Frontal cortex (tissue), 4 donors: ENCODE data around the gene NEGR1. TPM values are rescaled to one million over a fixed set of nuclear protein-coding genes. Genes with fewer than 3 reads are reported as not detected.

Experiments used
- DNase-seq, 2 donors: peaks; one replicate each; pipeline ENCODE4 v3.0.0; 2012; ENCODE audit warnings: low spot score in 2 of 2
- FAIRE-seq: peaks from 2 replicates; lab custom pipeline; 2012; peaks lifted over from hg19 to GRCh38; lab: Jason Lieb, UNC
- total RNA-seq: library from RNA; depleted of rRNA; stranded (reverse); fragments of >200 nt; gene quantifications from one replicate; pipeline ENCODE4 v1.2.3, GENCODE V29; 2014
- donor health status: control.
- donor health status: control.
- donor health status: control.

NEGR1 gene
- total RNA-seq, 1 donor from 2014 or later, result 78.7 TPM

DNA sequence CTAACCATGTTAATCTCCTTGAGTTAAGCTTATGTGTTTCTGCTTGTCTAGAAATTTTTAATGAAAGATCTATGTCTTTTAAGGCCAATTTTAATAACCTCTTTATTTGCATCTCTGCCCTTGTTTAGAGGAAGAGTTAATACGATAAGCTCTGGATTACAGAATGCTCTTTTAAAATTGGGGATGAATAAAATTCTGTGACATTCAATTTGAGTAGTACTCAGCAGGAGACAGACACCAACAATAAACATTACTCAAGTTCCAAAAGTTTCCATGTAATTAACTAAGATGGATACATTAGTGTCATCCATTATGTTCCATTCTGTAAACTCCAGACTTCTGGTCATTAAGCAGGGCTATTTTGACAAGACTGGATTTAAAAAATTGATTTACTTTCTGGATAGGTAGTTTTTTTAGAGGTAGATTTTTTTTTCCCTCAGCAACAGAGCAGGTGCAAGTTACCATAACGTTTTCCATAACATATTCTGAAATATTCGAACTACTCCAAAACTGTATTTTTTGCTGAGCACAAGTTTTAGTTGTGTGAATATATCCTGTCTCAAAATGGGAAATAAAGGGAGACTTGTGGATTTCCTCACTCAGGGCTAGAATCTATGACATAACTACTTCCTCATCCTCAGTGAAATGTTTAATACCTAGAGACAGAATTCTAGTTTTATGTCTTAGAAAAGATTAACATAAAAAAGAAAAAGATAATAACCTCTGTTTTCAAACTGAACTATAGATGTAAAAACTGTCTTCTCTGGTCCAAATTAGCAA lies 221.7 kb downstream of the NEGR1 start:
- FAIRE-seq (no peak), DNase-seq (no peak)

DNA sequence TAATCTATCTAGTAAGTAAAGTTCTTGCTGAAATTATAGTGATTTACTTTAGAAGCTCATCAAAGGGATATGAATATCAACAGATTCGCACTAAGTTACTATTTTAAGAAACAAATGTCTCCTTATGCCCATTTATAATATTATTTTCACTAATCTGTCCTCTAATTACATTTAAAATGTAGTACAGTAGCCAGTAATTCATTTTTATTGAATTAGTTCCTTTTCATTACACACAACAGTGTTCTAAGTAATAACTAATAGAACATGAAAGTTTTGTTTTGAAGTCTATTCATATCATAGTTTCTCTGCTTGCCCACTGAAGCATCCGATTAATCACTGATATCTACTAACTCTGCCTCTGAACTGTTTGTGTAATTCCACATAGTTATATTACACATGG lies 225.8 kb downstream of the NEGR1 start:
- DNase-seq, result no peak
- no peak for FAIRE-seq

- no peak for DNase-seq
Observed at GRCh38 chr1:72051538-72051937, 230.8 kb downstream of the NEGR1 start.

GRCh38 chr1:72050551-72050950 lies 231.8 kb downstream of the NEGR1 start:
- no peak for FAIRE-seq

More at GRCh38 chr1:72051538-72051937, 230.8 kb downstream of the NEGR1 start:
- no peak for FAIRE-seq

DNA sequence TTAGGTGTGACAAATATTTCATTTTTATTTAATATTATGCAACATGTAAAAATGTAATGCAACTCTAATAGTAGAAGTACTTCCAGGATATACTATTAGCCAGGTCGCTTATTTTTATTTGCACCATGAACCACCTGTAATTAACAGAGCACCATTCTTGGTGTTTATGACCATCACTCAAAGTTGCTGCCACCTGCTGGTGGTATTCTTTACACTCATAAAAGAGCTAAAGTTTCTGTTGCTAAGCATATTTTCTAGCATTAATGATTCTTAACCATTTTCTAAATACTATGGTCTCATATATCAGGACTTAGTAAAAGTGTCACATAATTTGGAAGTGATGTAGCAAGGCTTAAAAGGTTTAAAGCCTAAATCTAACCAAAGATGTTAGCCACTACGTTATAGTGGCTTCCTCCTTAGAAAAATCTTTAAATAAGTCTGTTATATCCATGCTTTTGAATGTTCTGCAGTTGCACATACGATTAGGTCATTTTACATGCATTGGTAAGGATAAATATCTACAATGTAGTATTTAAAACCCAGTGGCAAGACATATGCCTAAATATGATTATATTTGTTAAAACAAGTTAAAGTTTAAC lies 244.5 kb downstream of the NEGR1 start:
- peak; percentile 43 for FAIRE-seq

More at GRCh38 chr1:72050551-72050950, 231.8 kb downstream of the NEGR1 start:
- no peak for DNase-seq

GRCh38 chr1:72034827-72035226 lies 247.5 kb downstream of the NEGR1 start:
- DNase-seq, result no peak
- no peak for FAIRE-seq

More for the DNA sequence above, 244.5 kb downstream of the NEGR1 start:
- no peak for DNase-seq

DNA sequence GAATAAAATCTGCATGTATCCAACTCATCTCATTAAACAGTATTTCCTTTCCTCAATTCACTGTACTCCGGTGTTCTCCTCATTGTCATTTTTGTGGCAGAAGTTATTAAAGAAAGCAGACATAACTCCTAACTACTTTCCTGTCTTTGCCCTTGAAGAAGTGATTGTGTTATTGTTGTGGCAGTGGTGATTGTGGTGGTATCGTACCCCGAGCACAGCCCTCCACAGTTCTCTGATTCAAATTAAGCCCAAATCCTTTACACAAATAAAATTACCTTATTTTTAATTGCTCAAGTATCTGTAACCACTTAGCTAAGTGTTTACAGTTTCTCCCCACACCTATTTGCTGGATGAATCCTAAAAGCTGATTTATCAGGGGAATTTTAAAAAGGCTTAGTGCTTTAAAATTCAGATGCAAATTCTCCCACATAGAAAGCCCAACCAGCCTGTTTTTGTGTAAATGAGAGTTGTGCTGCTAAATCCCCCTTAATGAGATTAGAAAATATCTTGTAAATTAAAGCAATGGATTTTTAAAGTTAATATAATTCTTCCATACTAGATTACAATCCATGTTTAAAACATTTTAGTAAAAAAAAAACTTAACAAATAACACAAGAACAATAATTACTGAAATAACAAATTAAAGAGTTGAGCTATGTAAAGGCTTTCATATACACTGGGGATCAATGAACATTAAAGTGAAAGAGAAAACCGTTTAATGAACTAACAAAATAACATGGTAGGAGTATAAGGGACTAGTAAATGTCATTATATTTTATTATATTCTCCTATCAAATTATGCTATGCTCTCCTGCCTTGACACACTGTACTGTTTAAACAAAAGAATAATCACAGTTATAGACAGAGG lies 259.0 kb downstream of the NEGR1 start:
- DNase-seq, result no peak

DNA sequence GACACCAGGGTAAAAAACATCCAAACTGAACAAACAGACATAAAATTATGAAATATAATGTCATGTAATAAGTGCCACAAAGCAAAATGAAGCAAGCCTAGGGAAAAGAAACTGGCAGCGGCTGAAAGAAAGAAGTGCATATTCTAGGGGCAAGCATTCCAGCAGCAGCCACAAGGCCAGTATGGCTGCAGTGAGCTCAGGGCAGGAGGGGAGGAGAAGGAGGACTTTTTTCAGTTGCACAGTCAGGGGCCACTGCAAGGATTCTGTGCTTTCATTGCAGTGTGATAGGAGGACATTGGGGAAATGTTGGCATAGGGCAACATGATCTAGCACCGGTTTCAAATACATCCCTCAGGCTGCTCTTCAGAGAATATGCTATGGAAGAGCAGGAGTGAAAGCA lies 263.8 kb downstream of the NEGR1 start:
- FAIRE-seq (no peak), DNase-seq (no peak)

More for the DNA sequence above, 259.0 kb downstream of the NEGR1 start:
- FAIRE-seq, result peak; percentile 44

- DNase-seq (no peak), FAIRE-seq (no peak)
Observed at GRCh38 chr1:72015006-72015405, 267.3 kb downstream of the NEGR1 start.

DNA sequence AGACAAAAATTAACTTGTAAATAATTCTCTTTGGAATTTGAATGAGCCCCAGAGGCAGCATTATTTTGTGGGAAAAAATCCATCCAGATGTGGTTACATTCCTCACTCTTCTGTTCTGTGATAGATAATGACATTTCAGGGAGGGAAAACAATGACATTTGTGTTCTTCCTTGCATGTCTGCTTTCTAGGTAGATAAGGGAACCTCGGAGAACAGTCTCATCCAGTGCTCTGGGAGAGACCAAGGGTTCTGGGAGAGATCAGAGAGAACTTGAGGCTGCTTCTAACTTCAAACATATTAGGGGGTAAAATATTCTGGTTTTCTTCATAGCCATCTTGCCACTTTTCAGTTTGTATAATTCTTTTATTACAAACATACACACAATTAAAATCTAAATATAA lies 269.2 kb downstream of the NEGR1 start:
- no peak for FAIRE-seq
- no peak for DNase-seq

DNA sequence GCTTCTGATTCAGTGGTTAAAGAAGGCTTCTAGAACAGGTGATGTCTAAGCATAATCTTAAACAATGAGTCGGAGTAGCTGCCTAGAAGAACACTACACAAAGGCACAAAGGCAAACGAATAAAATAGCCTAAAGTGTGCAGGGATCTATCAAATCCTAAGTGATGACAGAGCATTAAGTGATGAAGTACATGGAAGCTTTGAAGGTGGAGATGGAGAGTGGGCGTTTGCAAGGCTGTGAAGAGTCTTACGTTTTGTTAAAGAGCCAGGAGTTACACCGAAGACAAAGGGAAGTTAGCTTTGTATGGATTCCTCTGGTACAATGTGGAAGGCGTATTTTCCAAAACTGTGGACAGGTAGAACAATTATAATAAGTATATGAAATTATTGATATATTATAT lies 270.6 kb downstream of the NEGR1 start:
- no peak for DNase-seq
- FAIRE-seq, result no peak

DNA sequence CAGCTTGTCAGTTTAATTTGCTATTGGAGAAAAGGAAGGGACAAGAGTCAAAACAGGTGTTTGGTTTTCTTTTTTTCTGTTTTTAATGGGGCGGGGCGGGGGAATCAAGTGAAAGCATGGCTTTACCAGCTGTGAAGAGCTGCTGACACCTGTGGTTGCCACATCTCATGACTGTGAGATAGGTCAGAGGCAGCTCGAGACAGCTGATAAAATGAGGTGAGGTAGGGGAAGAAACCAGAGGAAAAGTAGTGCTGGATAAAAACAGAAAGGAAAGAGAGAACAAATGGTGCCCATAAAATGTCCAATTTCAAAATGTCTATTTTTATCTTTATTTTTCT lies 272.3 kb downstream of the NEGR1 start:
- FAIRE-seq, result no peak
- no peak for DNase-seq

GRCh38 chr1:72009173-72010093 lies 272.9 kb downstream of the NEGR1 start:
- FAIRE-seq, result no peak
- no peak for DNase-seq

DNA sequence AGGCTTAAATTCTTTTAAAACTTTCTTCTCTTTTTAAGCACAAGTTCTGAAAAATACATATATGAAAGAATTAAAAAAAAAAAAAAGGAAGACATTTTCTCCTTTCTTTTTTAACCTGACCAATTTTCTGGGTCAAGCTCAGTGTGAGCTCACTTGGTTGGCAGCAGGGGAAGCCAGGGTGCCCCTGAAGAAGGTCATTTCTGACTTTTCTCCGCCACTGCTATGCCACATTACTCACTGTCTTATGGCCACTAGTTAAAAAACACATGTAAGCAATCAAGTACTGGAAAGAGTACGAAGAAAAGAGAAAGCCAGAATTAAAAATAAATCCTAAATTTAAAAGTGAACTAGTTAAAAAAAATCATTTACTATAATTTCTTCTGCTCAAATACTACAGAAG lies 275.0 kb downstream of the NEGR1 start:
- no peak for FAIRE-seq
- DNase-seq, result no peak

- FAIRE-seq, result no peak
- no peak for DNase-seq
Observed at GRCh38 chr1:72006092-72006491, 276.2 kb downstream of the NEGR1 start.

DNA sequence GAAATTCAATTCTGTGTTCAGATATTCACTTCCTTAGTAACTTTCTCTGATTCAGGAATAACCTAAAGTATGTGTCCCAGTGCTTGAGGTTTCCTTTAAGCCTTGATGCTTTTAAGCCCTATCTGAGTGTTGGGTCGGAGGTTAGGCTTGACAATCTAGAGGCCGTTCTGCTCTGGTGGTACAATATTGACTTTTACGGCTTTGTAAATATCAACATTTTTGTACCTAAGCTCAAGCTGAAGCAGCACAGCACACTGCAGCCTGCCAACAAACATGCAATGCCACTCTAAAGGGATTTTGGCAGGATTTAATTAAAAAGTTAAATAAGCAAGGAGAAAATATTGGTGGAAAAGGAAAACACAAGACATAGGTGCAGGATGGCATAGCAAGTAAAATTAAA lies 279.2 kb downstream of the NEGR1 start:
- DNase-seq (no peak), FAIRE-seq (no peak)

GRCh38 chr1:72000809-72001208 lies 281.5 kb downstream of the NEGR1 start:
- FAIRE-seq (no peak), DNase-seq (no peak)

DNA sequence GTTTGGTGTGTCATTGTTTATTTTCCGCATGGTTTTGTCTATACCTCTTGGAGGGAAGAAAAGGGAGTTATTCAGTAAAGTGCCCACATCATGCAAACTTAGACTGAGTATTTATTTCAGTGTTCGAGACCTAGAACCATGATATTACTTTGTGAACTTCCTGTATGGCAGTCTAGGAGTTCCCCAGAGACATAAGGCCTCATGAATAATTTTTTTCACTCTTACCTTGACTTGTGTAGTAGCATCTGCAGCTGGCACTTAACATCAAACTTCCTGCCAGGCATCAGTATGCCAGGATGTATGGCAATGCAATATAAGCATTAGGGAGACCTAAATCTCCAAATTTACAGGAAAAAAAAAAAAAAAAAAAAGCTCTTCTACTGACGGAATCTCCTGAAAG lies 287.7 kb downstream of the NEGR1 start:
- no peak for FAIRE-seq
- DNase-seq, result no peak

DNA sequence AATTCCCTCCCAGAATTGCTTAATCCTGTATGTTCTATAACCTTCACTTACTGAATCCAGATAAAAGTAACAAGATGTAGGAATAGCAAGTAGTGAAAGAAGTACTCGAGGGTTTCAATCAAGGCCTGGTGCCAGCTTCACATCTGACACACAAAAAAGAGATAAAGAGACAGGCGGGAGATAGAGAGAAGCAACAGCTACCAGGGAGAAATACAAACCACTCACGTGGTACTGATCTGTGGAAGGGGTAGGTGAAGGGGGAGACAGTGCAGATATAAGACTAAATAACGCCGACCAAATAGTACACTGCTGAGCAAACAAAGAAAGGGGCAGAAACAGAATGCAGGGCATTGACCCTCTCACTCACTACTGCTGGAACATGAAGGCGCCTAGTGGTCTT lies 295.2 kb downstream of the NEGR1 start:
- FAIRE-seq (no peak), DNase-seq (no peak)

DNA sequence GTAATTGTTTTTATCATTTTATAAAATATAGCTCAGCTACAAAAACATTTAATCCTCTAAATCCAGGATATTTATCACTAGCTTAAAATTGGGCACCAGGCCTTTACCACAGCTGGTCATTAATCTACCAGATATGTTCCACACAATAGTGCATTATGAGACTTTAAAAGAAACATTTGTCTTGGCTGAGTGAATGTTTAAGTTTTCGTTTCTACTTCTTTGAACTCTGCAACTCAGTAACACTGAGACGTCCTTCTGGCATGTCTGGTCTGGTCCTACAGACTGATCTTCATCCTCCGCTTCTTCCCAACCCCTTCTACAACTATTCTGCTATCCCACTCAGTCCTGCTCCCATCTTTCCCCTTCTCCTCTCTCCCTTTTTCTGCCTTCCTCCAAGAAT lies 296.2 kb downstream of the NEGR1 start:
- FAIRE-seq, result no peak
- DNase-seq, result no peak
